Cardiac fibroblast (primary cell): ENCODE results near the gene ECHDC1.

Experiments used
- DNase-seq, 2 donors: peaks; one replicate each; pipeline versions ENCODE4 v3.0.0 to v3.0.0-alpha.2; 2010; ENCODE audit warnings: low read depth in 2 of 2
- H3K4me3 ChIP-seq, 2 donors: replicated peaks in 1 of 2; 1 replicate in 1 of 2; 2 replicates in 1 of 2; pipeline ENCODE4 v1.5.1; 2011; ENCODE audit warnings: low read depth in 2 of 2, low read length in 2 of 2, mild to moderate bottlenecking in 2 of 2, moderate library complexity in 1 of 2
- TF ChIP-seq, protein P1 (sequence below): IDR thresholded peaks from one replicate; pipeline ENCODE4 v1.5.1; 2011; ENCODE audit warnings: low read depth, mild to moderate bottlenecking, low read length, inconsistent platforms

ECHDC1 gene

DNA sequence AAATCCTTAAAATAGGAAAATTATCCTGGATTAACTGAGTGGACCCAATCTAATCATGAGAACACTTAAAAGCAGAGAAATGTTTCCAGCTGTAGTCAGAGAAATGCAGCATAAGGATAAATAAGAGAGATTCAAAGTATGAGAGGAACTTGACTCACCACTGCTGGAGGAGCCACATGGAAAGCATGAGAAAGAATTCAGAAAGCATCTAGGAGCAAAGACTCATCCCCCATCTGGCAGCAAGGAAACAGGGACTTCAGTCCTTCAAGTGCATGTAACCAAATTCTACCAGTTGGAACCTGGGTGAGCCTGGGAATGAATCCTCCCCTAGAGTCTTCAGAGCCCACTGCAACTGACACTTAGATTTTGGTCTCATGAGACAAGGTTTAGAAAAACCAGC, 43.0 kb downstream of the ECHDC1 start:
- TF ChIP-seq, protein P1, sequence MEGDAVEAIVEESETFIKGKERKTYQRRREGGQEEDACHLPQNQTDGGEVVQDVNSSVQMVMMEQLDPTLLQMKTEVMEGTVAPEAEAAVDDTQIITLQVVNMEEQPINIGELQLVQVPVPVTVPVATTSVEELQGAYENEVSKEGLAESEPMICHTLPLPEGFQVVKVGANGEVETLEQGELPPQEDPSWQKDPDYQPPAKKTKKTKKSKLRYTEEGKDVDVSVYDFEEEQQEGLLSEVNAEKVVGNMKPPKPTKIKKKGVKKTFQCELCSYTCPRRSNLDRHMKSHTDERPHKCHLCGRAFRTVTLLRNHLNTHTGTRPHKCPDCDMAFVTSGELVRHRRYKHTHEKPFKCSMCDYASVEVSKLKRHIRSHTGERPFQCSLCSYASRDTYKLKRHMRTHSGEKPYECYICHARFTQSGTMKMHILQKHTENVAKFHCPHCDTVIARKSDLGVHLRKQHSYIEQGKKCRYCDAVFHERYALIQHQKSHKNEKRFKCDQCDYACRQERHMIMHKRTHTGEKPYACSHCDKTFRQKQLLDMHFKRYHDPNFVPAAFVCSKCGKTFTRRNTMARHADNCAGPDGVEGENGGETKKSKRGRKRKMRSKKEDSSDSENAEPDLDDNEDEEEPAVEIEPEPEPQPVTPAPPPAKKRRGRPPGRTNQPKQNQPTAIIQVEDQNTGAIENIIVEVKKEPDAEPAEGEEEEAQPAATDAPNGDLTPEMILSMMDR = no peak
- DNase-seq = peak; percentile 73 to 91
- no peak overlapping the region for H3K4me3 ChIP-seq

DNA sequence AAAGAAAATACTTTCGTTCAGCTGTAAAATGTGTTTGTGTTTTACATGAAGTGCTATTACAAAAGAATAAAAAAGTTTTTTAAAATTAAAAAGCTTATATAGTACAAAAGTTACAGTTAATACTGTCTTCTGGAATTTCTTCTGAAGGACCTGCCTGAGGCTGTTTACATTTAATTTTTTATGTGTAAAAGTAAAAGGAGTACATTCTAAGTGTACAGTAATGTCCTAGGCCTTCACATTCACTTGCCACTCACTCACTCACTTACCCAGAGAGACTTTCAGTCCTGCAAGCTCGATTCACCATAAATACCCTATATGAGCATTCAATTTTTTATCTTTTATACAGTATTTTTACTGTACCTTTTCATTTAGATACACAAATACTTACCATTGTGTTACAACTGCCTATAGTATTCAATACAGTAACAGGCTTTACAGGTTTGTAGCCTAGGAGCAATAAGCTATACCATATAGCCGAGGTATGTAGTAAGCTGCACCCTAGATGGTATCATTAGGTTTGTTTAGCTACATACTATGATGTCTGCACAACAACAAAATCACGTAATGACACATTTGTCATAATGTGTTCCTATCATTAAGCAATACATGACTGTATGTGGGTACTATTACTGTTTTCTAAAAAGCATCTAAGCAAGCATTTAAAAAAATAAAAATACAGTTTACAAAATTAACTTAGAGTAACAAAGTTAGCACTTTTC, 43.7 kb downstream of the ECHDC1 start:
- TF ChIP-seq, protein P1 = no peak
- peak in 1 of 2 donors; percentile 53 for DNase-seq
- no peak overlapping the region for H3K4me3 ChIP-seq

DNA sequence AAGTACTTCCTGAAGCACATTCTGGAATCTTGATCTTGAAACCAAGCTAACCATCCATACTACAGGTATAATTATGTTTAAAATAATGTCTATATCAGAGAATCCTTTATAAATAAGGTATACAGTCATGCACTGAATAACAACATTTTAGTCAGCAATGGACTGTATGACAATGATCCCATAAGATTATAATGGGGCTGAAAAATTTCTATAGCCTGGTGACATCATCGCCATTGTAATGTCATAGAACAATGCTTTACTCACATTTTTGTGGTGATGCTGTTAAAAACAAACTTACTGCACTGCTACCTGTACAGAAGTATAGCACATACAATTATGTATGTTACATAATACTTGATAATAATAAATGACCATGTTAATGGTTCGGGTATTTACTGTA, 44.9 kb downstream of the ECHDC1 start:
- TF ChIP-seq, protein P1 = no peak
- peak in 1 of 2 donors; percentile 59 for DNase-seq
- H3K4me3 ChIP-seq = no peak overlapping the region

DNA sequence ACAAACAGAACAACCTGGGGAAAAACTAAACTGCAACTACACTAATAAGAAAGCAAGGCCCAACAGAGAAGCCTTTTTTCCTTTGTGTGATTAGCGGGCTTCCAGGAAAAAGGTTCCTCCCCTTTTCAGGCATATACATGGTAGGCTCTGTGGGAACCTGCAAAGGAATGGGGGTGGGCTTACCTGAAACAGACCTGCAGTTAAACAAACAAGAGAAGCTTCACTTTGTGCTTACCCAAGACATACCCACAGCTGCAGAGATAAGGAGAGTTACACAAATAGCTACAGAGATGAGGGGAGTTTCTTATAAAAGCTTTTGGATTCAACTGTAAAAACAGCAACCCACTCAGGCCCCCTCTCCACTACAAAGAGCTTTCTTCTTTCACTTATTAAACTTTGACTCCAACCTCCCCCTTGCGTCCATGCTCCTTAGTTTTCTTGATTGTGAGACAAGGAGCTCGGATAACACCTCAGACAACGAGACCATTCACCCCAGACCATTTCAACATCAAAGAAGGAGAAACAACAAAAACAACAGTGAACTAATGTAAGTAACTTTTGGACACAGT, 45.8 kb downstream of the ECHDC1 start:
- TF ChIP-seq, protein P1 = no peak
- no peak overlapping the region for H3K4me3 ChIP-seq
- DNase-seq = no peak

DNA sequence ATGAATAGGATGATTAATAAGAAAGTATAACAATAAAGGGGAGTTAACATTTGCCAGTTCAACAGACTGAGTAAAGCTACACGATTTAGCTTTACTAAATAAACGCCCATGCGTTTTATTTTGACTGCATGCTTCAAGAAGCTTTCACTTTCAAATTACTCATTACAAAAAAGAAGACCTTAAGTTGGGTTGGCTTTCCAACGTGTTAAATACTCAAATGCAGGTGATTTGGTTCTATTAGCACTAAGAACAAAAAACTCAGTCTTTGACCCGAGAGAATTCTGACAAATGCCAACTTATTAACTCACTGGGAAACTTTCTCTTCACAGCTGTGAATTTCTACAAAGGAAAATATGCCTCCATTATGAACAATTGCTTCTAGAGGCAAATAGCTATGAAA, 51.9 kb downstream of the ECHDC1 start:
- peak in 1 of 2 donors; percentile 18 for DNase-seq
- TF ChIP-seq, protein P1 = no peak

DNA sequence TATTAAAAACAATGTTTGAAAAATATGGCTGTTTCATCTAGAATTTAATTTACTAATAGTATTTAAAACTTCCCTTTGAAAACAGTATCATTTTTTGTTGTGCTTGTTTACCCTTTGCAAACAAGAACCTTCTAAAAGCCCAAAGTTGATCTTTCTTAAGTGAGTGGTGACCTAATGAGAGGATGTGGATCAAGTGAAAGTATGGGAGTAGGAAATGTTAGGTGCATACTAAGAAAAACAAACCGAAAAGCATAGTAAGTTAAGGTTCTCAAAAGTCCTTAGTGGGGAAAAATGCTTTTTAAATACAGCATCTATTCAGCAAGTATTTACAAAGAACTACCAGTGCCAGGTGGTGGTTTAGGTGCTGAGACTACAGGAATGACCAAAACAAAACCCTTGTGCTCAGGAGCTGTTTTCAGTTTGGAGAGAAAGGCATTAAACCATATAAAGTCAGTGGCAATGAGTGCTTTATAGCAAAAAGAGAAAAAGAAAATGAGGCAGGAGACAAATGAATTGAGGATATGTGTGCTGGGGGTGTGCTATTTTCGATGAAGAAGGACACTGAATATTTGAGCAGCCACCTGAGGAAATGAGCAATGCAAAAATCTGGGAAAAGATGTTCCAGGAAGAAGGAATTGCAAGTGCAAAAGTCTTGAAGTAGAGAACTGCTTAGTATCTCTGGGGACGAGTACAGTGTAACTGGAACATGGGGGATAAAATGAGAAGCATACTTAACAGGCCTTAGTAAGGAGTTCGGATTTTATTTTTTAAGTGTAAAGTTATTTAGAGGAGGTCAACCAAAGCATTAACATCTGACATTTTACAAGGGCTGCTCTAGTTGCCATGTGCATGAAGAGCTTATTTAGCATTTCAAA, 52.8 kb downstream of the ECHDC1 start:
- TF ChIP-seq, protein P1 = no peak
- DNase-seq = no peak
- no peak overlapping the region for H3K4me3 ChIP-seq

More for the DNA sequence above, 51.9 kb downstream of the ECHDC1 start:
- no peak overlapping the region for H3K4me3 ChIP-seq
